ENCODE results near the gene CD3G. TPM values are rescaled to one million over a fixed set of nuclear protein-coding genes. Genes with fewer than 3 reads are reported as not detected.

Gene CD3G
- total and polyA plus RNA-seq, 2 of the 8 experiments (the other 6 are each of a cell fraction or from before 2014, with no cell fraction given), result not detected

DNA sequence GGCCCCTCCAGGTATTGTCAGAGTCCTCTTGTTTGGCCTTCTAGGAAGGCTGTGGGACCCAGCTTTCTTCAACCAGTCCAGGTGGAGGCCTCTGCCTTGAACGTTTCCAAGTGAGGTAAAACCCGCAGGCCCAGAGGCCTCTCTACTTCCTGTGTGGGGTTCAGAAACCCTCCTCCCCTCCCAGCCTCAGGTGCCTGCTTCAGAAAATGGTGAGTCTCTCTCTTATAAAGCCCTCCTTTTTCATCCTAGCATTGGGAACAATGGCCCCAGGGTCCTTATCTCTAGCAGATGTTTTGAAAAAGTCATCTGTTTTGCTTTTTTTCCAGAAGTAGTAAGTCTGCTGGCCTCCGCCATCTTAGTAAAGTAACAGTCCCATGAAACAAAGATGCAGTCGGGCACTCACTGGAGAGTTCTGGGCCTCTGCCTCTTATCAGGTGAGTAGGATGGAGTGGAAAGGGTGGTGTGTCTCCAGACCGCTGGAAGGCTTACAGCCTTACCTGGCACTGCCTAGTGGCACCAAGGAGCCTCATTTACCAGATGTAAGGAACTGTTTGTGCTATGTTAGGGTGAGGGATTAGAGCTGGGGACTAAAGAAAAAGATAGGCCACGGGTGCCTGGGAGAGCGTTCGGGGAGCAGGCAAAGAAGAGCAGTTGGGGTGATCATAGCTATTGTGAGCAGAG is 39.4 kb upstream of the CD3G start, which contains the start of gene CD3E:
Gene CD3E (plus strand): TSS at position 163 of the 681 bp plus-strand sequence. CDS start 223 bp downstream, at position 386.
- Histone ChIP-seq H4K5ac (ENCODE audit: insufficient read length, low read depth, low read length) (no peak within 1 kb of the TSS), H3K56ac (replicated peaks; ENCODE audit: insufficient read length, low read depth, low read length) (no peak within 1 kb of the TSS), H3K9ac (replicated peaks in 1 of 4; ENCODE audit: extremely low read depth in 1 of 4, low read depth in 3 of 4, low read length in 3 of 4) (no peak within 1 kb of the TSS), H3K27ac (ENCODE audit: low read depth, low read length) (no peak within 1 kb of the TSS), H2BK120ac (replicated peaks; ENCODE audit: low read depth, low read length) (no peak within 1 kb of the TSS), H4K8ac (ENCODE audit: extremely low read depth, insufficient read depth, low read length) (no peak within 1 kb of the TSS), H2BK5ac (ENCODE audit: low read depth, low read length) (no peak within 1 kb of the TSS), H3K23ac (ENCODE audit: insufficient read length) (no peak within 1 kb of the TSS), H3K27me3 (replicated peaks in 1 of 4; ENCODE audit: control insufficient read depth in 3 of 4, extremely low read depth in 1 of 4, insufficient read depth in 3 of 4, low read length in 3 of 4) (no peaks in the 10 kb centered on the region), H3K36me3 (ENCODE audit: control insufficient read depth in 2 of 4, insufficient read depth in 4 of 4, low read length in 3 of 4) (no peaks in the 10 kb centered on the region), H2BK15ac (ENCODE audit: low read length) (no peak within 1 kb of the TSS), H2AFZ (ENCODE audit: low read length) (peak within 1 kb of the TSS; percentile 66), H3K4me1 (replicated peaks in 1 of 4; ENCODE audit: control insufficient read depth in 3 of 4, insufficient read depth in 4 of 4, low read length in 3 of 4) (no peaks in the 10 kb centered on the region), H3K79me2 (ENCODE audit: control insufficient read depth in 1 of 2, insufficient read depth in 2 of 2, low read length in 2 of 2) (no peaks in the 10 kb centered on the region), H3K4me2 (ENCODE audit: insufficient read depth in 1 of 2, low read depth in 2 of 2, low read length in 2 of 2) (no peak within 1 kb of the TSS), H3K14ac (ENCODE audit: insufficient read length) (no peak within 1 kb of the TSS), H3K23me2 (ENCODE audit: low read depth, low read length) (no peaks in the 10 kb centered on the region), H4K91ac (replicated peaks; ENCODE audit: insufficient read length, low read length) (no peak within 1 kb of the TSS), H2BK20ac (ENCODE audit: low read length) (no peak within 1 kb of the TSS), H4K20me1 (replicated peaks in 1 of 2; ENCODE audit: control insufficient read depth in 1 of 2, insufficient read depth in 2 of 2, low read length in 2 of 2) (no peaks in the 10 kb centered on the region), H3K4me3 (ENCODE audit: extremely low read depth in 1 of 4, insufficient read depth in 2 of 4, low read depth in 3 of 4, low read length in 4 of 4) (no peak within 1 kb of the TSS), H3K4ac (replicated peaks; ENCODE audit: insufficient read length, low read depth, low read length) (no peak within 1 kb of the TSS), H2BK12ac (ENCODE audit: low read depth, low read length) (no peak within 1 kb of the TSS), H3K18ac (ENCODE audit: extremely low read depth, low read length) (no peak within 1 kb of the TSS), H3K9me3 (ENCODE audit: insufficient read depth in 2 of 2, low read depth in 1 of 2, low read length in 1 of 2) (no peaks in the 10 kb centered on the region), H2AK5ac (ENCODE audit: low read depth, low read length) (no peak within 1 kb of the TSS), H3K79me1 (ENCODE audit: low read depth, low read length) (no peaks in the 10 kb centered on the region)
- DNase-seq (ENCODE audit: low read depth in 1 of 2, low spot score in 2 of 2) (no peak), FAIRE-seq (no peak)
- CTCF ChIA-PET (ENCODE audit: partially characterized antibody), result interaction anchor here (1.1 to 1.7 kb wide), 3 partner anchors 9 to 123 kb away, joined by 3 to 12 read pairs (median 4); no protein-coding TSS in a partner anchor
- POLR2A ChIA-PET (ENCODE audit: partially characterized antibody), result interaction anchor here (1.3 to 1.7 kb wide), 2 partner anchors 9 to 55 kb away, joined by 3 to 4 read pairs; partner anchors contain the start of gene UBE4A
- 95% methylated on average over 8 of the region's 8 CpGs; no CpG with 5 or more reads in 1 of the 2 experiments for WGBS, 2 experiments (ENCODE audit: extremely low coverage in 1 of 2, insufficient coverage in 1 of 2, insufficient read length in 1 of 2, insufficient replicate concordance in 2 of 2, low coverage in 1 of 2, low lambda C conversion rate in 2 of 2, missing lambda C conversion rate in 1 of 2)
- TF ChIP-seq RBBP5 (IDR thresholded peaks at IDR 0.05; ENCODE audit: borderline replicate concordance, low read depth, low read length), result no peak
- TF ChIP-seq, protein P1, sequence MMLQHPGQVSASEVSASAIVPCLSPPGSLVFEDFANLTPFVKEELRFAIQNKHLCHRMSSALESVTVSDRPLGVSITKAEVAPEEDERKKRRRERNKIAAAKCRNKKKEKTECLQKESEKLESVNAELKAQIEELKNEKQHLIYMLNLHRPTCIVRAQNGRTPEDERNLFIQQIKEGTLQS (IDR thresholded peaks at IDR 0.05; ENCODE audit: insufficient read depth, low read depth, low read length), result no peak
